Activated T-helper 1 cell treated with anti-CD3 and anti-CD28 coated beads, Interleukin-2, amount 50 U/mL, for 16 hours (primary cell): ENCODE measurements around the gene GARNL3.

Source experiments
- DNase-seq, 2 donors: peaks; one replicate each; pipeline ENCODE4 v3.0.0-alpha.2; 2020; ENCODE audit warnings: low read depth in 1 of 2, low spot score in 1 of 2

The GARNL3 gene

GRCh38 chr9:127277770-127278169 lies 13.2 kb downstream of the GARNL3 start:
- DNase-seq = no peak

GRCh38 chr9:127278372-127278771 lies 13.8 kb downstream of the GARNL3 start:
- no peak for DNase-seq

GRCh38 chr9:127279717-127280285 lies 15.2 kb downstream of the GARNL3 start:
- DNase-seq = no peak

GRCh38 chr9:127280880-127281660 lies 16.5 kb downstream of the GARNL3 start:
- no peak for DNase-seq

GRCh38 chr9:127281891-127282290 lies 17.3 kb downstream of the GARNL3 start:
- no peak for DNase-seq

GRCh38 chr9:127282611-127283010 lies 18.0 kb downstream of the GARNL3 start:
- no peak for DNase-seq

- DNase-seq = no peak
Observed at GRCh38 chr9:127283135-127283534, 18.6 kb downstream of the GARNL3 start.

GRCh38 chr9:127283917-127284497 lies 19.4 kb downstream of the GARNL3 start:
- no peak for DNase-seq

- no peak for DNase-seq
Observed at GRCh38 chr9:127285965-127286364, 21.4 kb downstream of the GARNL3 start.

- DNase-seq = no peak
Observed at GRCh38 chr9:127290561-127291065, 26.0 kb downstream of the GARNL3 start.

GRCh38 chr9:127291246-127291778 lies 26.7 kb downstream of the GARNL3 start:
- no peak for DNase-seq

GRCh38 chr9:127292415-127292814 lies 27.8 kb downstream of the GARNL3 start:
- DNase-seq = no peak

GRCh38 chr9:127293328-127293727 lies 28.8 kb downstream of the GARNL3 start:
- DNase-seq = no peak

- no peak for DNase-seq
Observed at GRCh38 chr9:127293767-127294166, 29.2 kb downstream of the GARNL3 start.

GRCh38 chr9:127295005-127295404 lies 30.4 kb downstream of the GARNL3 start:
- DNase-seq = no peak

GRCh38 chr9:127300886-127301447 lies 36.4 kb downstream of the GARNL3 start:
- DNase-seq = no peak

GRCh38 chr9:127303830-127304229 lies 39.3 kb downstream of the GARNL3 start:
- no peak for DNase-seq

- no peak for DNase-seq
Observed at GRCh38 chr9:127305206-127305837, 40.7 kb downstream of the GARNL3 start.

GRCh38 chr9:127305838-127306226 lies 41.3 kb downstream of the GARNL3 start:
- no peak for DNase-seq

GRCh38 chr9:127307802-127308201 lies 43.2 kb downstream of the GARNL3 start:
- no peak for DNase-seq
